Germinal center (tissue), 1 donor: ENCODE measurements around the gene FRRS1L.

ENCODE experiments used
- DNase-seq: peaks from one replicate; pipeline ENCODE4 v3.0.0; 2012; ENCODE audit warnings: mixed read lengths, low spot score

Gene FRRS1L, protein sequence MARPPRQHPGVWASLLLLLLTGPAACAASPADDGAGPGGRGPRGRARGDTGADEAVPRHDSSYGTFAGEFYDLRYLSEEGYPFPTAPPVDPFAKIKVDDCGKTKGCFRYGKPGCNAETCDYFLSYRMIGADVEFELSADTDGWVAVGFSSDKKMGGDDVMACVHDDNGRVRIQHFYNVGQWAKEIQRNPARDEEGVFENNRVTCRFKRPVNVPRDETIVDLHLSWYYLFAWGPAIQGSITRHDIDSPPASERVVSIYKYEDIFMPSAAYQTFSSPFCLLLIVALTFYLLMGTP

DNA sequence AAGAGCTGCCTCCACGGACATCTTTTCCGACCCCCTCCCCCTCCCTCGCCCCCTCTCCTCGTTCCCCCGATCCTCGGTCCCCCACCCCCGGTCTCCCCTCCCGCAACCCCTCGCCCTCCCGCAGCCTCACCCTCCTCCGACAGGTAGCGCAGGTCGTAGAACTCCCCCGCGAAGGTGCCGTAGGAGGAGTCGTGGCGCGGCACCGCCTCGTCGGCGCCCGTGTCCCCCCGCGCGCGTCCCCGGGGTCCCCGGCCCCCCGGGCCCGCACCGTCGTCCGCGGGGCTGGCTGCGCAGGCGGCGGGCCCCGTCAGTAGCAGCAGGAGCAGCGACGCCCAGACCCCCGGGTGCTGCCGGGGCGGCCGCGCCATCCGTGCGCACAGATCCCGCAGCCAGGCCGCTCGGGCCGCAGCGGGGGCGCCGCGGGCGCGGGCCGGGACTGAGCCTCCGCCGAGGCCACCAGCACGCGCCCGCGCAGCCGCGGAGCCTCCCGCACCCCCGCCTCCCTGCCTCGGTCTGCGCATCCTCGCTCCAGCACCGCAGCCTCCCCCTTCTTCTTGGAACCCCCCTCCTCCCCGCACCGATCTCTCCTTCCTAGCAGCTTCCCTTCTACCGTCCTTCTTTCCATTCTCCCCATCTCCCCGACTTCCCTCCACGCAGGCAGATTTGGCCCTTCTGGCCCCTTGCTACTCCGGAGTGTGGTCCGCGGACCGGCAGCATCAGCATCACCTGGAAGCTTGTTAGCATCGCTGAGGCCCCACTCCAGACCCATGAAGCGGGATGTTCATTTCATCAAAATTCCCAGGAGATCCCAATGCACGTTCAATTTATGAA is at the start of gene FRRS1L:
Gene FRRS1L, minus strand, starts transcription at position 479 of the 831 bp plus-strand sequence. Its CDS starts 111 bp downstream, at position 368.
- DNase-seq: no peak

DNA sequence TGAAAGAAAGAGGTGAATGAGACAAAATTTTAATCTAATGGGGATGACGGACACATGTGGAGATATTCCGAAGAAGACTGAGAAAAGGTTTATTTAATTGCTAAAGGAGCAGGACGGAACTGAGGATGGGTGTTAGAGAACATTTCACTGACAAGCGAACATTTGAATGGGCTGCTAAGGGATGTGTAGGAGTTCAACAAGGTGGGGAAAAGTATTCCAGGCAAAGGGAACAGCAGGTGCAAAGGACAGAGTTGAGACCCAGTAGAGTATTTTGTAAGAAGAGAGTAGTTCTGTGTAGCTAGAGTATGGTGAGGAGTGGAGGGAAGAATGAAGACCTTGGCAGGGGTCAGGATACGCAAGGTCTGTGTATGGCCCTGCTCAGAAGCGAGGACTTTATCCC is 47.4 kb upstream of the FRRS1L start:
- no peak for DNase-seq

DNA sequence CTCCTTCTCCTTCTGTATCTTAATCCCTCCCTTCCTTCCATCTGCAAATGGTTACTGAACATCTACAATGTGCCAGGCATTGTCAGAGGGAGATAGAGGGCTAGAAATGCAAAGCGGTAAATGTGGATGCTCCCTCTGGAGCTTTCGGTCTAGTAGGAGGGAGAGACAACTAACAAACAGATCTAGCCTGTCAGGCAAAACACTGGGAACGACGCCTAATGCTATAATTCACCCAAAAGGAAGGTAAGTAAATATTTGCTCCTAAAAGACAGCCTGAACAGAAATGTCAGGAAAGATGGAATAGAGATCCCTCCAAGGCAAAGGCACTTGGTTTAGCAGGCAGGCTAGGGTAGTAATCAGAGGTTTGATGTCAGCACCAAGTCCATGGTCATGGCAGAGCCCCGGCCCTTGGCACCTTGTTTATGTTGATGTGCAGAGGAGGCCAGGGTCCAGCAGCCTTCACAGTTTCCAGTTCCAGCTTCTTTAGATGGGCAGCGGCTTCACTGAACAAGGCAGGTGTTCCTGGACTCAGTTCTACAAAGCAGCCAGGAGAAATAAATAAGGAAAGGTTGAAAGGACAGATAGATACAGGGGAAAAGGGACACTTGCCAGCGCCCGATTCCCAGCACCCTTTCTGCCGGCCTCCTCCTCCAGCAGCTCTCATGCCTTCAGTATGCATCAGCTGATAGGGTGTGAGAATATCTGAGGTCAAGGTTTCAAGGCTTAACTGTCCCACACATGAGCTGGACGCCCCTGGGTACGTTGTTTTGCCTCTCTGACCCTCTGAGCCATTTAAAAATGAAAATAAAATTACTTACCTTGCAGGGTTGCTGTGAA is 46.5 kb upstream of the FRRS1L start:
- DNase-seq: no peak

DNA sequence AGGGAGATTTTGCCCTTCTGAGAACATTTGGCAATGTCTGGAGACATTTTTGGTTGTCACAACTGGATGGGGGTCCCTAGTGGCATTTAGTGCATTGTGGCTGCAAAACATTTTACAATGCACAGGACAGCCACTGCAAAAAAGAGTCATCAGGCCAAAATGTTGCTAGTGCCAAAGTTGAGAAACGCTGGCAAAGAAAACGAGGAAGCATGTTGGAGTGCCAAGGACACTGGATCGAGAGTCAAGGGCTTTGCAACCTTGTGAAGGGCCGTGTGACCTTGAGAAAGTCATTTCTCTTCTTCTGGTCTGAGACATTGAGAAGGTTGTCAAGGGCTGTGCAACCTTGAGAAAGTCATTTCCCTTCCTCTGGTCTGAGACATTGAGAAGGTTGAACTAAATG is 45.7 kb upstream of the FRRS1L start:
- no peak for DNase-seq

DNA sequence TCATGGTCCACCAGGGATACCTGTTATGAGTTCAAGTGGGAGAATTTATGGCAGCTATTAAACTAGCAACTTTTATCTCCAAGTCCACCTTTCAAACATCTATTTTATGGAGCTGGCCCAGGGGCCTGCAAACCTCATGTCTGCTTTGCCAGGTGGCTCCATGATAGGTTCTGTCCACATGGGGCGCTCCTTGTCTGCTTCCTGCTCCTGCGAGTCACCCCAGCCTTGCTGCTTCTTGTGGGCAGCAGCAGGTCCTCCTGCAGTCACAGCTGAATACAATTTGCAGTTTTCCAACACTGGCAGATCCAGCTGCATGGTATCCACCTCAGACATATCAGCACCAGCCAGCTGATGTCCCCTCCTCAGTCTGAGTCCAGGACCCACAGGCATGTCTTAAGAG is 39.6 kb upstream of the FRRS1L start:
- no peak for DNase-seq

DNA sequence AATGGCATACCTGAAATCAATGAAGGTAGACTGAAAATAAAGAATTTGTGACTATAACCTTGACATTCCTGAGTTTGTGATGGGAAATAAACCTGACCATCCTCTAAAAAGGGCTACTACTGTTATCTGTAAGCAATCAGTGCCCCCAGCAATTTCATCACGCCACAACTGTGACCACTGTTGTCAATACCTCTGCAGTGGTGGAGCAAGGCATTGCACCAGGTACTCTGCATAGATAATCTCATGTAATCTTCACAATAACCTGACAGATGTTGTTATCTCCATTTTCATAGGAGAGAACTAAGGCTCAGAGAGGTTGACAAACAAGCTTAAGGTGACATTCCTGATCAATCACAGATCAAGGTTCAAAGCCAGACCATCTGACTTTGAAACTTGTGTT is 38.5 kb upstream of the FRRS1L start:
- DNase-seq: no peak

DNA sequence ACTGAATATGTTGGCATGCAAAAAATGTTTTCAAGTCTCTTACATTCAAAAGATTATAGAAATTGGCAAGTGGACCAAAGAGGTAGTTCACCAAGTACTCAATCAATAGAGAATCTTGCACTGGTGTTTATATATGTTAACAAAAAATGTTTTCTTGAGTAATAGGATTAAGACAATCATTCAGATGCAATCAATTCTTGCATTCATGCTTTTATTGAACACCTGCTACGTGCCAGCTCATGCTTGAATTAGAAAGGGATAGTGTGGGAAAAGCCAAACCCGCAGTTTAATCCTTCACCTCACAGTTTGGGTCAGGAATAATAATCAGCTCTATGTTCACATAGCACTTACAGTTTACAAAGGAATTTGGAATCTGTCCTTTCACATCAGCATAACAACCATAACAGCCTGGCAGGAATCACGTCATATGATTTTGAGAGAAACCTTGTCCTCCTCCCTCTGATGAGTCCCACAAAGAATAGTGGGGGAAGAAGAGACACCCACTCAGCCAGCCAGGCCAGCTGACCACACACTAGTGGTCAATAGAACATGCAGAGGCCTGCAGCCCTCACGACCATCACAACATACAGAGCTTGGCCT is 36.8 kb upstream of the FRRS1L start:
- DNase-seq: no peak

DNA sequence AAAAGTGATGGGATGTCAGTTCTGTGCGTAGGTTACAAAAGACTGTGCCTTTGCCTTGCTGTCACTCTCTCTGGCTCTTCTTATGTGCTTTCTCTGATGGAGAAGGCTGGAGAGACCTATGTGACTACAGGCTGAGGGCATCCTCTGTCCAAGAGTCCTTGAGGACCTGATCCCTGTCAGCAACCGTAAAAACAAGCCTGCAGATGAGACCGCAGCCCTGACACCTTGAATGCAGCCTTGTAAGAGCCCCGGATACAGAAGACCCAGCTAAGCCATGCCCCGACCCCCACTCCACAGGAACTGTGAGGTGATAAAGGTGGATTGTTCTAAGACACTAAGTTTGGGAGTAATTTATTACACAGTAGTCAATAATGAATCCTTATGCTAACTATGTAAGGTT is 32.6 kb upstream of the FRRS1L start:
- DNase-seq: no peak

DNA sequence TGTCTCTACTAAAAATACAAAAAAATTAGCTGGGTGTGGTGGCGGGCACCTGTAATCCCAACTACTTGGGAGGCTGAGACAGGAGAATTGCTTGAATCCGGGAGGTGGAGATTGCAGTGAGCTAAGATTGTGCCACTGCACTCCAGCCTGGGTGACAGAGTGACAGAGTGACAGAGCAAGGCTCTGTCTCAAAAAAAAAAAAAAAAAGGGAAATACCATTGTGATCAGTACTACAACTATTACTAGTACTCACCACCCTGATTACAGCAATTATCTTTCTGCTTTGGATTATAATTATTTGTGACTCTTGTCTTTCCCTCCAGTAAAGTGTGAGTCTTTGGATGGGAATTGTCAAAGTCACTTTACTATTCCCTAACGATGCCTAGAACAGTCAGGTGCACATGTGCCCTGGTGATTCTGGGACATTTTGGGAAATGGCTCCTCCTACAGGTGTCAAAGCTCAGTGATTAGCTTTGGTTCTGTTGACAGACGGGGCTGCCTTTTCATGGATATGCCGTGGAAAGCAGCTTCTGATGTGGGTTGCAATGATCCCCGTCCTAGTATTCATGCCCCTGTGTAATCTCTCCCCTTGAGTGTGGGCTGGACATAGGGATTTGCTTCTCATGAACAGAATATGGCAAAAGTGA is 31.8 kb upstream of the FRRS1L start:
- DNase-seq: no peak

DNA sequence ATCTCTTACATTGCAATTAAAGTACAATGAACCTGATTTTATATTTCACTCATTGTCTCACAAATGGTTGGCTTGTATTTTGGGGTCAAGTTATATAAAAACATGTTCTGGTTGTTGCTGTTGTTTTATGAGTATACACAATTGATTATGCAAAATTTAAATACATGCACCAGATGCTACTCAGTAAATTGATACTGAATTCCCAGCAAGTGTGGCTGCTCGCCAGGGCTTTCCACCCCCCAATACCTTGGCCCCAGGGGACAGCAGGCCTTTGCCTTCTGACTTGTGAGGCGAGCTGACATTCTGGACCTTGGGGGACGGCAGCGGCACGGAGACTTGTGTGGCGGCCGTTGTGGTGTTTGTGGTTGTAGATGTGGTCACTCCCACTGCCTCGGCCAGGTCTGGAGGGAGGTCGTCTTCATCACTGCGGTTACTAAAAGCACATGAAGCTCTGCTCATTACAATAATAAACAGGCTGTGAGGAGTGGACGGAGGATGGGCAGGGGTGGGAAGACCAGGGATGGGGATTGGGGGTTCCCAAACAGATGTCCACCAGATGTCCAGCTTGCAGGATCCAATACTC is 27.0 kb upstream of the FRRS1L start:
- DNase-seq: no peak

DNA sequence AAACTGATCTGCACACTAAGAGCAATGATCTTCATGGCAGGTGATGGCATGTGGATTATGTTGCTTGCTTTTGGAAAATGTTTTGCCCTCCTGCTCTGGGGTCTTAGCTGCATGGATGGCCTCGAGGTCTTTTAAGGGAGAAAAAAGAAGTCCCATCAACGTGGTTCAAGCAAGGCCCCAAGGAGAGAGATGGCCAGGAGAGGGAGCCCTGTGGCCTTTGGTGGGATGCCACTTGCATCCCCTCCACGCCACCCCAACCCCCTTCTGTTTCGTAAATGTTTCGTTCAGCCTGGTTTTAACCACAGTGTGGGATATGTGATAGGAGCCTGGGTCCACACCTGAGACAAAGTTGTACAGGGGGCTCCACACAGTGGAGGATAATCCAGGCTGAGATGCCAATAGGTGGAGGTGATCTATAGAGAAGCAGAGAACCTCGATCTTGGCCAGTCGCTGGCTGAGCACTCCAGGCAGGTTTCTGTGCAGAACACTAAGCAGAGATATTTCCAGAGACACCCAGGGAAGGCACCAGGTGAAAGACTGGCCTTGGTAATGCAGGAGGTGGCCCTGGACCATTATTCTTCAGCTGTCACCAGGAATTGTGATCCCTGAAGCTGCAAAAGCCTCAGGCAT is 25.8 kb upstream of the FRRS1L start:
- DNase-seq: no peak

DNA sequence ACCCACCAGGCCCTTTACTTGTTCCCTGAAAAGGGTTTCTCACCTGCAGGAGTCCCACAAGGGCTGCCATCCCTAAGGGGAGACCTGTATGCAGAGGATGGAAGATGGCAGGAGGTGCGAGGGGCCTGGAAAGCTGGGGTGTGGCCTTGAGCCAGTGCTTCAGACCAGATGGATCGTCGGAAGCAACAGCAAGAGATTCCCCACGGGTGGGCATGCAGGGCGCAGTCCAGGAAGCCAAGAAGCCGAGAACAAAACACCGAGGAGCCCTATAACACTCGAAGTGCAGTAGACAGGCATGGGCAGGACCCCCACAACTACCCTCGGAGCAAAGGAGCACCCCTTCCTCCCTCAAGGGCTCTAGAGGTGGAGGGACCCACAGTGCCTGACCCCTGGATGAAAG is 24.7 kb upstream of the FRRS1L start:
- DNase-seq: no peak

DNA sequence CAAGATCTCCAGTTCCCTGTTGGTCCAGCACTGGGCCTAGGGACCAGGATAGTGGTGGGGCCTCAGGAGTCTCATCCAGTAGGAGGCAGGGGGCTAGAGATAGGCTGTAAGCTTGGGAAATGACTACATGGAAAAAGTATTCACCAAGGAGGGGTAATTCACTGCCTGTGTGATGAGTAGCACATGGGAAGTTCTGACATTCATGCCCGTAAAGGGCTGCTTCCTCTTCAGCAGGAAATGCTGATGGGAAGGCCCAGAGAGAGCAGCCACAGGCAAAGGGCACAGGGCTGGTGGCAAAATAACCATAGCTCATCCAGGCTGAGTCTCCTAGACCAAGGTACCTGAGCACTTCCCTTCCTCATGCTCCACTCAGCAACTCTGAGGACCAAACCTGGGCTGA is 23.1 kb upstream of the FRRS1L start:
- DNase-seq: no peak

DNA sequence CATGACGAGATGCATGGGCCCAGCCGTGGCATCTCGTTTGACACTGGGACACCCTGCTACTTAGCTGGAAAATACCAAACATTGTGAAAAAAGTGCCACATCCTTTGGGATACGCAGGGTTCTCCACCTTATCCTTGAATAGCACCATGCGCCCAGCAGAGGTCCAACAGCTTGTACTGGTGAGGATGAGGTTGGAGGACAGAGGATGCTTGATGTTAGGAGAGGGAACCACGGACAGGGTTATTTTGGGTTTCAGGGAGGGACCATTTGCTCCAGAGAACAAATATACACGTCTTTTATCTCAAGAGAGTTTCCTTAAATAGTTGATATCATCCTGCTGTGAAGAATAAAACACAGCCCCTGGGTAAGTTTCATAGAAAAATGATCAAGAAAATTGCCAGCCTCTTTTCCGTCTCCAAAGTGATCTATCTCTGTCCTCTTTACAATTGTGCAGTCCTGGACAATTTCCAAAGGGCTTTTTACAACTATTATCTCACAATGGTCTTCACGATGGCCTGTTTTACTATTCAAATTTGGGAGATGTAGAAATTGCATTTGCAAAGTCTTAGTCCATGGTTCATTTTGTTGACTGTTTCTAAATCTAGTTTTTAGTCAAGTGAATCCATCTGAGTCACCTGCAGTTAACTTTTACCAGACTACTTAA is 19.9 kb upstream of the FRRS1L start:
- no peak for DNase-seq

DNA sequence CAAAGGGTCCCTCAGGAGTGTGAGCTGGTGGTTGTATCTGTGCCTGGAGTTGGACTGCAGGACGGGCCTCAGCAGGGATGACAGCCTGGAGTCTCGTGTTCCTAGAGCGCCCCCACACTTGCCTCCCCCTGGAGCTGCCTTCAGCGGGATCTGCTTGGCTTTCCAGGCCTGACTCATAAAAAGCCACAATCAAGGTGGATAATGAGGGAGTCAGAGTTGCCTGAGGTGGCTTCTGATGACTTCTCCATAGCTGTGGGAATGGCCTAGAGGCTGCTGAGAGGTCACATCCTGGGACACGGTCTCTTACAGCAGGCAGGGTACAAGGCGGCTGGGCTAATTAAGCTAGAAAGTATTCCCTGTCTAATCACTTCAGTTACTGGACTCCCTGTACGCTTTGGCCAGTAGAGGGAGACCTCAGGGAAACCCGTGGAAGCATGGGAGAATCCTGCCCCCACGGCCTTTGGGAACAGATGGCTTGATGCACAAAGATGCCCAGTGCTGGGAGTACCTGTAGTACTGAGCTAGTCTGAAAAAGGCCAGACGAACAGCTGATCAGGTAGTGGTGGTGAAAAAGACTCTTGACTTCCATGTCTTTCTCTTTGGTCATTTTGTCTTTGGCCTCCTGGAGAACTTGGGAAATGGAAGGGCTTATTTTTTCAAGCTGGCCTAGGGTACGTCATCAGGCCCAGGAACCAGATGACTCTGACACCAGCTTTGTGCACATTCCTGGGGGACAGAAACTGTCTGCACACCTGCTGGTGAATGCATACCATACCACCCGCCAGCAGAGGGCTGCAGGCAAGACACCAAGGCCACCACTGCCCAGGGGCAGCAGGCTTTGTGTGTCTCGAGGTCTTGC is 16.1 kb upstream of the FRRS1L start:
- peak; percentile 24 for DNase-seq

DNA sequence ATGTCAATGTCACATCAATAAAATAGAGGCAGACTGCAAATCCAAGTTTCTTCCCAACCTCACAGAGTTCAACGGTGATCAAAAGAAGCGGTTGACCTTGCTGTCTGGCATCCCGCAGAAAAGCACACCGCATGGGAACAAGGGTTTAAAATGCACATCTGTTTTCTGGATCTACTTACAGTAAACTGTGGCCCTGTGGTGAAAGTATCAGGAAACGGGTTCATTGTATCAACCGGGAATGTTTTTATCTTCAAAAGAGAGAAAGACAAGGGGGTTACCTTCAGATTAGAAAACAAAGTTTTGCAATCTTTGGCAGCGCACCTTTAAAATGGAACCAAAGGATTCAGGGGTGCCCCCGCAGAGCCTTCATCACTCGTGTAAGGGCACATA is 15.5 kb upstream of the FRRS1L start:
- no peak for DNase-seq

DNA sequence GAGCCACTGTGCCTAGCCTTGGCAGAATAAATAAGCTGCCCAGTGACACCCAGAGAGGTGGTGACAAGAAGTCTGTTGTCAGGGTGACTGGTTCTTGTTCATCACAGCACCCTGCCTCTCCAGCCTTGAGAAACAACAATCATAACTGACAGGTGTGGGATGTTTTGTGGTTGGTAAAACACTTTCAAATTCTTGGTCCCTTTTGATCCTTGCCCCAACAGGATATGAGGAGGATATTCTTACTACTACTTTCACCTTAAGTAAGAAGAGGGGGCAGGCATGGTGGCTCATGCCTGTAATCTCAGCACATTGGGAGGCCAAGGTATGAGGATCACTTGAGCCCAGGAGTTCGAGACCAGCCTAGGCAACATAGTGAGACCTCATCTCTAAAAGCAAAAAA is 14.2 kb upstream of the FRRS1L start:
- DNase-seq: no peak

DNA sequence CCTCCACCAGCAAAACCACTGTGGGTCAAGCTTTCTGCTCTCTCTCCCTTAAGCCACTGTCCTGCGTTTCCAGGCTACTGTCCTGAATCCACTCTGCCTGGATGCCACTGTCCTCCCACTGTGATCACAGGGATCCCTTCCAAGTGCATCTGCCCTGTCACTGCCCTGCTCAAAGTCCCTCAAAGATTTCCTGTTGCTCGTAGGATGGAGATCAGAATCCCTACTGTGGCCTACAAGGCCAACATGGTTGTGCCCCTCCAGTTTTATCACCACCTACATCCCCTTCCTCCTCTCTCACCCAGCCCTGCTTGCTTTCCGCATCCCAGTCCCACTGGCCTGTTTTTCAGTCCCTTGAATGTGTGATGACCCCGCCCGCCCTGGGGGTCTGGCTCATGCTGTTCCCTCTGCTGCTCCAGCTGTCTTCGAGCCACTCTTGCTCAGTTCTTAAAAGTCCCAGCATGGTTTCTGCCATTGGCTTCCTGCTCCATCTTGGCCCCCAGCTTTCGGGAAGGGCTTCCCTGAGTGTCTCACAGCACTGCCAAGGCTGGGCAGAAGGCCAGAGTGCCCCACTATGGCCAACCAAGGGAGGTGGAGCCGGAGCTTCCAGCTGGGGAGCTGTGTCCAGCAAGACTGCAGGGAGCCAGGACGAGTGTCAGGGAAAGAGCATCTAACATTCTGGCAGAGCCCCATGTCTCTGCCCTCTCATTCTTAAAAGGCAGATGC is 12.9 kb upstream of the FRRS1L start:
- no peak for DNase-seq

DNA sequence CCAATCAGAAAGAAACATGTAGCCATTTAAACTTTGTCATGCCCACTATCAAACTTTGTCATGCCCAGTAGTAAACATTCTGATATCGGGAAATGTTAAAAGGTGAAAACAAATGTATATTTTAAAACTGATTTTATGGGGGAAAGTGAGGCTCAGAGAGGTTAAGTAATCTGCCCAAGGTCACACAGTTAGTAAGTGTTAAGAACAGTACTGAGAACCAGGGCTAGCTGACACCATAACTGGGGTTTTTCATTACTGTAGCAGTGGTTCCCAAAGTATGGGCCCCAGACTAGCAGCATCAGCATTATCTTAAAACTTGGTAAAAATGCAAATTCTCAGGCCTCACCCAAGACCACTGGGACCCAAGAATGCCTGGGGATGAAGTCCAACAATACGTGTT is 9.9 kb upstream of the FRRS1L start:
- no peak for DNase-seq
